ENCODE measurements around the gene SLC28A1.
A peak's percentile ranks its signal among the peaks of the same experiment; 100 is the strongest.

The SLC28A1 gene

GRCh38 chr15:84886211-84886983, 1.9 kb downstream of the SLC28A1 start:
- DNase-seq = no peak

GRCh38 chr15:84886984-84887299, 2.5 kb downstream of the SLC28A1 start:
- no peak for DNase-seq

- no peak for DNase-seq
These were observed 3.5 kb downstream of the SLC28A1 start for GRCh38 chr15:84887938-84888337.

GRCh38 chr15:84888639-84889038, 4.2 kb downstream of the SLC28A1 start:
- no peak for DNase-seq

- DNase-seq = no peak
These were observed 5.0 kb downstream of the SLC28A1 start for GRCh38 chr15:84889313-84889990.

GRCh38 chr15:84889991-84890669, 5.7 kb downstream of the SLC28A1 start:
- DNase-seq = peak; percentile 3

- no peak for DNase-seq
These were observed 6.3 kb downstream of the SLC28A1 start for GRCh38 chr15:84890670-84891162.

- no peak for DNase-seq
These were observed 6.9 kb downstream of the SLC28A1 start for GRCh38 chr15:84891339-84891738.

- DNase-seq = no peak
These were observed 8.4 kb downstream of the SLC28A1 start for GRCh38 chr15:84892786-84893307.

- DNase-seq = no peak
These were observed 9.1 kb downstream of the SLC28A1 start for GRCh38 chr15:84893607-84894006.

GRCh38 chr15:84894736-84895425, 10.4 kb downstream of the SLC28A1 start:
- DNase-seq = no peak

- DNase-seq = no peak
These were observed 14.3 kb downstream of the SLC28A1 start for GRCh38 chr15:84898761-84899160.

GRCh38 chr15:84899750-84900149, 15.3 kb downstream of the SLC28A1 start:
- DNase-seq = no peak

- no peak for DNase-seq
These were observed 17.1 kb downstream of the SLC28A1 start for GRCh38 chr15:84901540-84901939.

GRCh38 chr15:84903751-84904150, 19.3 kb downstream of the SLC28A1 start:
- no peak for DNase-seq

GRCh38 chr15:84904419-84904818, 20.0 kb downstream of the SLC28A1 start:
- DNase-seq = no peak

GRCh38 chr15:84905016-84905916, 20.8 kb downstream of the SLC28A1 start:
- DNase-seq = no peak

GRCh38 chr15:84907731-84908130, 23.3 kb downstream of the SLC28A1 start:
- DNase-seq = no peak

GRCh38 chr15:84908564-84908963, 24.1 kb downstream of the SLC28A1 start:
- no peak for DNase-seq

- no peak for DNase-seq
These were observed 24.6 kb downstream of the SLC28A1 start for GRCh38 chr15:84909029-84909428.

GRCh38 chr15:84909782-84910181, 25.3 kb downstream of the SLC28A1 start:
- DNase-seq = no peak
